ENCODE measurements around the gene ERBB4. TPM values are rescaled to one million over a fixed set of nuclear protein-coding genes. Genes with fewer than 3 reads are reported as not detected.

ERBB4 gene
- polyA plus RNA-seq, 2 of the 4 experiments (the other 2 are of a cell fraction): not detected

DNA sequence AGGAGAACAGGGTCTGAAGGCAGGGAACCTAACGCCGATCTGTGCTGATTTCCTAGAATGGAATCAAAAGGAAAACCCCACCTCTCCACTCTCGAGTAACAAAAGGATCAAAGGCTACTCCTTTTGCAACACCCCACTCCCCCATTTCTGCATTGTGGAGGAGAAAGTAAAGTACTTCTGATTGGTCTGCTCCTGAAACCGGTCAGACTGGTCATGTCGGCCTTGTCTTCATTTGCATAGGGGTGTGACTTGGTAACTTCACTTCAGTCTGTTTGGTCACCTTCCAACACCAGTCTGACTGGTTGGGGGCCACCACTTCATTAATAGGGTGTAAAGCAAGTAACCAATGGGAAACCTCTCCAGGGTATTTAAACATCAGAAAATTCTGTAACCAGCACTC lies 771.9 kb downstream of the ERBB4 start:
- Histone ChIP-seq H3K4me2 (no peak overlapping the region), H3K4me1 (no peaks in the 10 kb centered on the region), H3K9me3 (no peaks in the 10 kb centered on the region), H3K27ac (no peak overlapping the region), H3K4me3 (no peak overlapping the region)
- TF ChIP-seq, protein P1, sequence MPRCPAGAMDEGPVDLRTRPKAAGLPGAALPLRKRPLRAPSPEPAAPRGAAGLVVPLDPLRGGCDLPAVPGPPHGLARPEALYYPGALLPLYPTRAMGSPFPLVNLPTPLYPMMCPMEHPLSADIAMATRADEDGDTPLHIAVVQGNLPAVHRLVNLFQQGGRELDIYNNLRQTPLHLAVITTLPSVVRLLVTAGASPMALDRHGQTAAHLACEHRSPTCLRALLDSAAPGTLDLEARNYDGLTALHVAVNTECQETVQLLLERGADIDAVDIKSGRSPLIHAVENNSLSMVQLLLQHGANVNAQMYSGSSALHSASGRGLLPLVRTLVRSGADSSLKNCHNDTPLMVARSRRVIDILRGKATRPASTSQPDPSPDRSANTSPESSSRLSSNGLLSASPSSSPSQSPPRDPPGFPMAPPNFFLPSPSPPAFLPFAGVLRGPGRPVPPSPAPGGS (IDR thresholded peaks at IDR 0.05): no peak
- TF ChIP-seq ZC3H11A (IDR thresholded peaks at IDR 0.05) (no peak), JUNB (IDR thresholded peaks at IDR 0.05) (no peak)
- FAIRE-seq (no peak), ATAC-seq (no peak), DNase-seq (ENCODE audit: low read depth in 1 of 2, low spot score in 1 of 2) (no peak)
- CTCF ChIA-PET: no interaction called here
- POLR2A ChIA-PET: no interaction called here
- 11% methylated on average over 5 of the region's 5 CpGs for WGBS (ENCODE audit: missing lambda C conversion rate)

DNA sequence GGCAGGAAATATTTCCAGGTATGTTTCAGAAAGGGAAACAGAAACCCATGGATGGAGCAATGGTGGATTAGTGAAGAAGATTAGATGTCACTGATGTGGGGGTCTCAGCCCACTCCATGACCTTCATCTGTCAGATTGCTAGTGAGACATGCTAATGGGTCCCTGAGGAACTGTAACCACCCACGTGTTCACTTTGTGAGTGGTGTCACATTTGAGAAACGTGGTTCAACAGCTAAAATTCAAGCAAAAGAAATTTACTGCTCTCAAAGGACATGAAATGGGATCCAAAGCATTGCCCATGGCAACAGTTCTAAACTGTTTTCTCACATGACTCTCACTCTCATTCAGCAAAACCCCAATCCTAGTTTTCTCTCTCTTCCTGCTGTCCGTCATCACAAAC lies 776.1 kb downstream of the ERBB4 start:
- ATAC-seq (no peak), FAIRE-seq (no peak)
- CTCF ChIA-PET: no interaction called here

DNA sequence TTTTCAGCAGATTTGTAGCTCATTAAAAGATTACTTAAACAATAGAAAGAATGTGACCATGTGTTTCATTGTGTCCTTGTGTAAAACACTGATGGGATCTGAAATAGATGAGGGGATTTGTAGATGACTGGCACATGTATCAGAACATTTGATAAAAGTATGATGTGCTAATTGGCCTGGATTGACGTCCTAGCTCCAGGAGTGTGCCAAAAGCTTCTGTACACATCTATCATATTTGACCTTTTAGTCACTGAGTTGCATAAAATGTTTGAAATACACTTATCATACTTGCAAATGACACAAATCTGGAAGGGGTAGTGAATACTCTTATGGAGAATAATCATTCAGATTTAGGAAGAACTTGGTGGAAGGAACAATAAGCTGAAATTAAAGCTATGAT lies 778.5 kb downstream of the ERBB4 start:
- Histone ChIP-seq H3K9me3 (no peaks in the 10 kb centered on the region), H3K4me2 (no peak overlapping the region), H3K27ac (no peak overlapping the region), H3K4me1 (no peaks in the 10 kb centered on the region), H3K4me3 (no peak overlapping the region)
- no peak for ATAC-seq
- TF ChIP-seq, protein P2, sequence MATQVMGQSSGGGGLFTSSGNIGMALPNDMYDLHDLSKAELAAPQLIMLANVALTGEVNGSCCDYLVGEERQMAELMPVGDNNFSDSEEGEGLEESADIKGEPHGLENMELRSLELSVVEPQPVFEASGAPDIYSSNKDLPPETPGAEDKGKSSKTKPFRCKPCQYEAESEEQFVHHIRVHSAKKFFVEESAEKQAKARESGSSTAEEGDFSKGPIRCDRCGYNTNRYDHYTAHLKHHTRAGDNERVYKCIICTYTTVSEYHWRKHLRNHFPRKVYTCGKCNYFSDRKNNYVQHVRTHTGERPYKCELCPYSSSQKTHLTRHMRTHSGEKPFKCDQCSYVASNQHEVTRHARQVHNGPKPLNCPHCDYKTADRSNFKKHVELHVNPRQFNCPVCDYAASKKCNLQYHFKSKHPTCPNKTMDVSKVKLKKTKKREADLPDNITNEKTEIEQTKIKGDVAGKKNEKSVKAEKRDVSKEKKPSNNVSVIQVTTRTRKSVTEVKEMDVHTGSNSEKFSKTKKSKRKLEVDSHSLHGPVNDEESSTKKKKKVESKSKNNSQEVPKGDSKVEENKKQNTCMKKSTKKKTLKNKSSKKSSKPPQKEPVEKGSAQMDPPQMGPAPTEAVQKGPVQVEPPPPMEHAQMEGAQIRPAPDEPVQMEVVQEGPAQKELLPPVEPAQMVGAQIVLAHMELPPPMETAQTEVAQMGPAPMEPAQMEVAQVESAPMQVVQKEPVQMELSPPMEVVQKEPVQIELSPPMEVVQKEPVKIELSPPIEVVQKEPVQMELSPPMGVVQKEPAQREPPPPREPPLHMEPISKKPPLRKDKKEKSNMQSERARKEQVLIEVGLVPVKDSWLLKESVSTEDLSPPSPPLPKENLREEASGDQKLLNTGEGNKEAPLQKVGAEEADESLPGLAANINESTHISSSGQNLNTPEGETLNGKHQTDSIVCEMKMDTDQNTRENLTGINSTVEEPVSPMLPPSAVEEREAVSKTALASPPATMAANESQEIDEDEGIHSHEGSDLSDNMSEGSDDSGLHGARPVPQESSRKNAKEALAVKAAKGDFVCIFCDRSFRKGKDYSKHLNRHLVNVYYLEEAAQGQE (IDR thresholded peaks at IDR 0.05): no peak
- no peak for FAIRE-seq
- WGBS (ENCODE audit: missing lambda C conversion rate): 0% methylated on average over 1 of the region's 1 CpG
- no peak for DNase-seq (ENCODE audit: low read depth in 1 of 2, low spot score in 1 of 2)
- CTCF ChIA-PET: no interaction called here
- POLR2A ChIA-PET: no interaction called here

More for the DNA sequence above, 776.1 kb downstream of the ERBB4 start:
- no peak overlapping the region for H3K4me2 ChIP-seq
- POLR2A ChIA-PET: no interaction called here
- TF ChIP-seq HOXB13 (CRISPR knock-in tag; IDR thresholded peaks at IDR 0.05; ENCODE audit: low read depth) (no peak), SMC3 (IDR thresholded peaks at IDR 0.05) (no peak), HDAC2 (IDR thresholded peaks at IDR 0.05) (no peak), EHMT2 (IDR thresholded peaks at IDR 0.05; ENCODE audit: low read depth) (no peak), CBX2 (IDR thresholded peaks at IDR 0.05; ENCODE audit: borderline replicate concordance, low read depth) (no peak), MYC (IDR thresholded peaks at IDR 0.05; ENCODE audit: borderline replicate concordance, low read length) (no peak), FOSB (CRISPR knock-in tag; IDR thresholded peaks at IDR 0.05) (no peak), ZSCAN20 (CRISPR knock-in tag; IDR thresholded peaks at IDR 0.05) (no peak), ZNF302 (CRISPR knock-in tag; IDR thresholded peaks at IDR 0.05) (no peak)
- H3K27ac ChIP-seq: no peak overlapping the region
- H3K4me3 ChIP-seq: no peak overlapping the region
- 24% methylated on average over 3 of the region's 3 CpGs for WGBS (ENCODE audit: missing lambda C conversion rate)
- DNase-seq (ENCODE audit: low read depth in 1 of 2, low spot score in 1 of 2): no peak
- no peaks in the 10 kb centered on the region for H3K4me1 ChIP-seq
- H3K9me3 ChIP-seq: no peaks in the 10 kb centered on the region

DNA sequence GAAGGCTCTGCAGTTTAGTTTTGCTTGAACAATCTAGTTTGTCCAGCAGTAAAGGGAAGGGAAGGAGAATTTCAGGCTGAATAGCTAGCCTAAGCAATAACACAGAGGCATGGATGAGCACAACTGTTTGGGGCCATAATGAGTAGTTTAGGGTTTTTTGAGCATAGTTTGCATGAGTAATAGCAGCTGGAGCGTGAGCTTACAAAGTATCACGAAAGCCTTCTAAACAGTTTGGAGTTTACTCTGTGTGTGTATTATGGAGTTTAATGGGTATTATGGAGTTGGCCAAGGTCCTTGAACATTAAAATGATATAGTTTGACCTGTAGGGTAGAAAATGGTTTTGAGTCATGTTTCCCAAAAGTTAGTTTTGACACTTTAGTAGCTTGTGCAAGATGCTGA lies 782.3 kb downstream of the ERBB4 start:
- Histone ChIP-seq H3K4me3 (no peak overlapping the region), H3K9me3 (no peaks in the 10 kb centered on the region), H3K27ac (no peak overlapping the region), H3K4me1 (no peaks in the 10 kb centered on the region), H3K4me2 (no peak overlapping the region)
- WGBS (ENCODE audit: missing lambda C conversion rate): 72% methylated on average over 2 of the region's 2 CpGs
- ChIA-PET CTCF (no interaction called here), POLR2A (no interaction called here)
- DNase-seq (ENCODE audit: low read depth in 1 of 2, low spot score in 1 of 2) (no peak), FAIRE-seq (no peak), ATAC-seq (no peak)
- TF ChIP-seq, protein P2 (IDR thresholded peaks at IDR 0.05): no peak
- TF ChIP-seq, protein P3, sequence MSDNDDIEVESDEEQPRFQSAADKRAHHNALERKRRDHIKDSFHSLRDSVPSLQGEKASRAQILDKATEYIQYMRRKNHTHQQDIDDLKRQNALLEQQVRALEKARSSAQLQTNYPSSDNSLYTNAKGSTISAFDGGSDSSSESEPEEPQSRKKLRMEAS (IDR thresholded peaks at IDR 0.05): no peak
- TF ChIP-seq BHLHE40 (IDR thresholded peaks at IDR 0.05; ENCODE audit: low read depth, low read length): no peak
- TF ChIP-seq, protein P4, sequence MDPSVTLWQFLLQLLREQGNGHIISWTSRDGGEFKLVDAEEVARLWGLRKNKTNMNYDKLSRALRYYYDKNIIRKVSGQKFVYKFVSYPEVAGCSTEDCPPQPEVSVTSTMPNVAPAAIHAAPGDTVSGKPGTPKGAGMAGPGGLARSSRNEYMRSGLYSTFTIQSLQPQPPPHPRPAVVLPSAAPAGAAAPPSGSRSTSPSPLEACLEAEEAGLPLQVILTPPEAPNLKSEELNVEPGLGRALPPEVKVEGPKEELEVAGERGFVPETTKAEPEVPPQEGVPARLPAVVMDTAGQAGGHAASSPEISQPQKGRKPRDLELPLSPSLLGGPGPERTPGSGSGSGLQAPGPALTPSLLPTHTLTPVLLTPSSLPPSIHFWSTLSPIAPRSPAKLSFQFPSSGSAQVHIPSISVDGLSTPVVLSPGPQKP (IDR thresholded peaks at IDR 0.05; ENCODE audit: low read depth, low read length): no peak
- no peak for TF ChIP-seq RNF2 (IDR thresholded peaks at IDR 0.05; ENCODE audit: borderline replicate concordance, low read depth)
- no peak for TF ChIP-seq ZFP36 (IDR thresholded peaks at IDR 0.05; ENCODE audit: borderline replicate concordance, partially characterized antibody)
- TF ChIP-seq, protein P5, sequence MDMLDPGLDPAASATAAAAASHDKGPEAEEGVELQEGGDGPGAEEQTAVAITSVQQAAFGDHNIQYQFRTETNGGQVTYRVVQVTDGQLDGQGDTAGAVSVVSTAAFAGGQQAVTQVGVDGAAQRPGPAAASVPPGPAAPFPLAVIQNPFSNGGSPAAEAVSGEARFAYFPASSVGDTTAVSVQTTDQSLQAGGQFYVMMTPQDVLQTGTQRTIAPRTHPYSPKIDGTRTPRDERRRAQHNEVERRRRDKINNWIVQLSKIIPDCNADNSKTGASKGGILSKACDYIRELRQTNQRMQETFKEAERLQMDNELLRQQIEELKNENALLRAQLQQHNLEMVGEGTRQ (IDR thresholded peaks at IDR 0.05): no peak
